Measurements from ENCODE around the gene SPSB4.

SPSB4 gene

DNA sequence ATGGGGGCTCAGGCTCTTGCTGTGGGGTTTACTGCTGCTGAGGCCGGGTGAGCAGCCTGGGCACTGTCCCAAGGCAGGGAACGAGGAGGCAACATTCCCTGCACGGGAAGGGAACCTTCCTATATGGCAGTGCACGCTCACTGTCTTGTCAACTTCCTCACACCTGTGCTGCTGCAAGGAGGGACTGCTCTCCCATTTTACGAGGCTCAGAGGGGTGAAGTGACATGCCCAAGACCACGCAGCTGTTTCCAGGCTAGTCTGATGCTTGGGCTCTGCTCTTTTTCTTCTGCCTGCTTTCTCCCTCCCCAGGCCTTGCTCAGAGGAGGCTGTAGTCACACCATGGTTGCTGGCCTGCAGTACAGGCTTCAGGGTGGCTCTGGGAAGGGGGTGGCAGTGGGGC is 41.5 kb downstream of the SPSB4 start:
- TF ChIP-seq, protein P1, sequence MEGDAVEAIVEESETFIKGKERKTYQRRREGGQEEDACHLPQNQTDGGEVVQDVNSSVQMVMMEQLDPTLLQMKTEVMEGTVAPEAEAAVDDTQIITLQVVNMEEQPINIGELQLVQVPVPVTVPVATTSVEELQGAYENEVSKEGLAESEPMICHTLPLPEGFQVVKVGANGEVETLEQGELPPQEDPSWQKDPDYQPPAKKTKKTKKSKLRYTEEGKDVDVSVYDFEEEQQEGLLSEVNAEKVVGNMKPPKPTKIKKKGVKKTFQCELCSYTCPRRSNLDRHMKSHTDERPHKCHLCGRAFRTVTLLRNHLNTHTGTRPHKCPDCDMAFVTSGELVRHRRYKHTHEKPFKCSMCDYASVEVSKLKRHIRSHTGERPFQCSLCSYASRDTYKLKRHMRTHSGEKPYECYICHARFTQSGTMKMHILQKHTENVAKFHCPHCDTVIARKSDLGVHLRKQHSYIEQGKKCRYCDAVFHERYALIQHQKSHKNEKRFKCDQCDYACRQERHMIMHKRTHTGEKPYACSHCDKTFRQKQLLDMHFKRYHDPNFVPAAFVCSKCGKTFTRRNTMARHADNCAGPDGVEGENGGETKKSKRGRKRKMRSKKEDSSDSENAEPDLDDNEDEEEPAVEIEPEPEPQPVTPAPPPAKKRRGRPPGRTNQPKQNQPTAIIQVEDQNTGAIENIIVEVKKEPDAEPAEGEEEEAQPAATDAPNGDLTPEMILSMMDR (IDR thresholded peaks at IDR 0.05; ENCODE audit: low read depth, low read length) = no peak
- no peak overlapping the region for H3K4me3 ChIP-seq (ENCODE audit: low read depth, low read length)

DNA sequence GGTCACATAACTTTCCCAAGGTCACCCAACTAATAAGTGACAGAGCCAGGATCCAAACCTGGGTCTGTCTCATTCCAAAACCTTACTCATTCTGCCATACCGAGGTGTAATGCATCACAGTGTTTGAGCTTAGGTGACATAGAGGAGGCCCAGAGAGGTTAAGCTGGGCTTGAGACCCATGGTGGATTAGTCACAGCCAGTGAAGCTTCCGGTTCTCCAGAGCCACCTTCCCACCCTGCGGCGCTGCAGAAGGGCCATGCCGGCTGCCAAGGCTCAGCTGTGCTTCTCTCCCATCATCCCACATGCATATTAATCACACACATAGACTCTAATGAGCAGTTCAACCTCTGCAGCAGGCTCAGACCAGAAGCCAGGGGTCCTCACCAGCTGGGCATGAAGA is 42.2 kb downstream of the SPSB4 start:
- TF ChIP-seq, protein P1 (IDR thresholded peaks at IDR 0.05; ENCODE audit: low read depth, low read length) = no peak
- no peak overlapping the region for H3K4me3 ChIP-seq (ENCODE audit: low read depth, low read length)

DNA sequence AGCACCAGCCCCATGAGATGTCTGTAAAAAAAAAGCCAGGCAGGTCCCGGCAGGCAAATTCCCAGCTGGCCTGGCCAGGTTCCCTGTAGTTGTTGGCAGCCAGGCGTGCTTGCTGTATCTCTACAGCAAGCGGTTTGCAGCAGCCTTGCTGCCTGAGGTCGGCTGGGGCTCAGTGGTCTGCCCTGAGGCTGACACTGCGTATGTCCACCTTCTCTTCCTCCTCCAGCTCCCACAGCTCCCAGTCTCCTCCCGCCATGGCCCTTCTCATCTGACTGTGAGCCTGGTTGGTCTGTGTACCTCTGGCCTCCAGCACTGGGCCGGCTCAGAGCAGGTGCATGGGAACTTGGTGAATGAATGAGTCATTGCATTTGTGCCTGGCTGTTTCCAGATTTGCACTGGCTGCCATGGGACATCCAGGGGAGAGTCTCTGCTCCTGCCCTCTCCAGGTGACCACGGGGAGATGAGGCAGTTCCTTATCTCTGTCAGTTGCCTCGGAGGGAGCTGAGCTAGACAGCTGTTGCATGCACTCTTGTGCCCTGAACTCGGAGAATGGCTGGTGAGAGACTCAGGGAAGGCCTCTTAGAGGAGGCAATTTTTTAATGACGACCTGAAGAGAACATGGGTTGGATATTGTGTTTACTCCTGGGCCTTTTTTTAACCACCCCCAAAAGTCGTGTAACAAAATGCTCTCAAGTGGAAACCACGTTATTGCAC is 43.0 kb downstream of the SPSB4 start:
- no peak overlapping the region for H3K4me3 ChIP-seq (ENCODE audit: low read depth, low read length)
- TF ChIP-seq, protein P1 (IDR thresholded peaks at IDR 0.05; ENCODE audit: low read depth, low read length) = no peak

DNA sequence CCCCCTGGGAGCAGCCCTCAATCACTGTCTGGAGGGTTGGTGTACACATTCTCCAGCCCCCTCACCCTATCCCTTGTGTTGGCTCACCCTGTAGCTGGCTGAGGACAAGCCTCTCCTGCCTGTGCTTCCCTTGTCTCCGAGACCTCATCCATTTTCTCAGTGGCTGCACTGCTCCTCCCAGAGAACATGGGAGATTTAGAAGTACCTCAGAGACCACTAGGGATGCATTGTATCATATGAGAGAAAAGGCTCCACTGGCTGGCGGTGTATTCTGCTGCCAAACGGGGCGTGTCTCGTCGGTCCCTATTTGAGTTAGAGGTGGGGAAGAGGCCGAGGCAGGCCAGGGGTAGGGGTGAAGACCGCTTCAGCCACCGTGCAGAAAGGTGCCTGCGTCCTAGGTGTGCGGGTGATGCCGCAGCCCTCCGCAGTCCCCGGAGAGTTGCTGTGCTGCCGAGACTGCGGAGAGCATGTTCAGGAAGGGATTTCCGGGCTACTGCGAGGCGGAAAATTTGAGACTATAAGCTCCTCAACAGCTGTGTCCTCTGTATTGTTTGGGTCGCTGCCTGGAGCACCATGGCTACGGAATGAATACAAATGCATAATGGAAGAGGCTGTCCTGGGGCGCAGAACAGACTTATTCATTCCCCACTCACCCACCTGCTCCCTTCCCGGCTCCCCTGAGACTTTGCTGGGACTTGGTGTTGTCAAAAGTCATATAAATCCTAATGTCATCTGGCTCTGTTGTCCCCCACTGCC is 43.8 kb downstream of the SPSB4 start:
- TF ChIP-seq, protein P1 (IDR thresholded peaks at IDR 0.05; ENCODE audit: low read depth, low read length) = no peak
- no peak overlapping the region for H3K4me3 ChIP-seq (ENCODE audit: low read depth, low read length)

DNA sequence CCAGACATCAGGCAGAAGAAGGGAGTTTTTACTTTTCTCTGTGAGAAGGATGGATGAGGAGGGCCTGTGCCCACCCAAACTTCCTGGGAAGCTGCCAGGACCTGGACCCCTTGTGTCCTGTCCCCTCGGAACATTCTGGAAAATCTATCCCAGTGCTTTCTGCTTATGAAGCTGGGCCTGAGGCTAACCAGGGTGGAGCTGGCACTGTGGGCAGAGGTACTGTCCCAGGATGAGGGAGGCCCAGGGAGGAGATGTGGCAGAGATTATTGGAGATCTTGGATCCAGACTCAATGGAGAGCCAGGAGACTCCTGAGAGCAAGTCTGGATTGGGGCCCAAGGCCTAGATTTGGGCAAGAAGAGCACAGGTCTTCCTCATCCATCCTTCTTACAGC is 44.4 kb downstream of the SPSB4 start:
- TF ChIP-seq, protein P1 (IDR thresholded peaks at IDR 0.05; ENCODE audit: low read depth, low read length) = no peak

DNA sequence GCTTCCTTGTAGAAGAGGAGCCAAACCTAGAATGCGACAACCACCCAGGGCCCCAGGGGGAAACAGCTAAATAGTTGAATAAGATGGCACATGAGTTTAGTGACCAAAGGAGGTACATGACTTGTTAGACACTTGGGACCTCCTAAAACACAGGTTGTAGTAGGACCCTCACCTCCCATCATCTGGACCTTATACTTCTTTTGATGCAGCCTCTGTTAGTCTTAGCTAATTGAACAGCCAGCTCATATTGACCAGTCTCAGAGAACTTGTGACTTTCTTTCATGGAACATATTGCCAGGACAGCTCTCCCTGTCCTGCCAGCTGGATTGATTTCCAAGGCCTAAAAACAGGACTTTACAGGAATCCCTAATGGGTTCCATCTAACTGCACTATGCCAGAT is 45.0 kb downstream of the SPSB4 start:
- no peak overlapping the region for H3K4me3 ChIP-seq (ENCODE audit: low read depth, low read length)
- TF ChIP-seq, protein P1 (IDR thresholded peaks at IDR 0.05; ENCODE audit: low read depth, low read length) = no peak

More for the DNA sequence above, 44.4 kb downstream of the SPSB4 start:
- H3K4me3 ChIP-seq (ENCODE audit: low read depth, low read length) = no peak overlapping the region

DNA sequence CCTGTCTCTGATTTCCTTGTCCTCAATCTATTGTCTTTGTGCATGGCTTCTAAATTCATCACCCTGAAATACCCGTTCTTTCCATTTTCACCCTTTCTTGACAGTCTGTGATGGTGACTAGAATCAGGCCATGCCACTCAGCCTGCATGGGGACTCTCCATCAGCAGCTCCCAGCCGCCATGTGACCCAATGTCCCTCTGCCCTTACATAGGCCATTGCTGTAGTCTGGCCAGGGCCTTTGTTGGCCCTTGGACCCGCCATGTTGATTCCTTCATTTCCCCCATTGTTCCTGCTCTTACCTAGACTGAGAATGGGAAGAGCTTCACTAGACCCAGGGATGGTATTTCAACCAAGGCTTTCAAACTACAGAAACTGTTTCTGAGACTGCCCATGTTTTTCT is 45.8 kb downstream of the SPSB4 start:
- no peak overlapping the region for H3K4me3 ChIP-seq (ENCODE audit: low read depth, low read length)
- TF ChIP-seq, protein P1 (IDR thresholded peaks at IDR 0.05; ENCODE audit: low read depth, low read length) = no peak

Measured in WI38 (cell line).